NB4 (cell line): ENCODE results near the gene TMC4.

Source experiments
- CTCF ChIP-seq: IDR thresholded peaks from one replicate; pipeline ENCODE4 v1.5.1; 2012; ENCODE audit warnings: low read depth, low read length
- MAX ChIP-seq: IDR thresholded peaks from 2 replicates; pipeline ENCODE4 v1.6.1; 2011; ENCODE audit warnings: low read depth, low read length
- POLR2A ChIP-seq: IDR thresholded peaks from 2 replicates; pipeline ENCODE4 v1.6.1; 2011; ENCODE audit warnings: mild to moderate bottlenecking; ENCODE audit not compliant: insufficient read length; ENCODE audit errors: extremely low read depth

DNA sequence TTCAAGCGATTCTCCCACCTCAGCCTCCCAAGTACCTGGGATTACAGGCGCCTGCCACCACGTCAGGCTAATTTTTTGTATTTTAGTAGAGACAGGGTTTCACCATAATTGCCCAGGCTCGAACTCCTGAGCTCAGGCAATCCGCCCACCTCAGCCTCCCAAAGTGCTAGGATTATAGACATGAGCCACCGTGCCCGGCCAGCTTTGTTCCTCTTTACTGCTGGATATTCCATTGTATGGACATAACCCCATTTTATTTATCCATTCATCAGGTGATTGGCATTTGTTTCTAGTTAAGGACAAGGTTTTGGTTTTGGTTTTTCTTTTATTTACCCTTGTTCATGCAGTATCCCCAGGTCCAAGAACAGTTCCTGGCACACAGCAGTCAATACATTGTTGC, 23.6 kb upstream of the TMC4 start:
- TF ChIP-seq MAX (no peak), CTCF (no peak), POLR2A (no peak)
